NOMO-1 treated with dmso at 0.1 percent for 144 hours (cell line): ENCODE measurements around the gene CRP.
"Not testable (repeated sequence)": the region's sequence is repeated elsewhere in the genome, so short reads cannot be mapped to it uniquely, and the experiment has no call there.

Source experiments
- DNase-seq: peaks from one replicate; lab custom pipeline; 2025; ENCODE audit not compliant: unreplicated experiment; lab: John Stamatoyannopoulos, UW

Gene CRP

GRCh38 chr1:159700312-159700711, 14.1 kb downstream of the CRP start:
- DNase-seq, result no peak

DNA sequence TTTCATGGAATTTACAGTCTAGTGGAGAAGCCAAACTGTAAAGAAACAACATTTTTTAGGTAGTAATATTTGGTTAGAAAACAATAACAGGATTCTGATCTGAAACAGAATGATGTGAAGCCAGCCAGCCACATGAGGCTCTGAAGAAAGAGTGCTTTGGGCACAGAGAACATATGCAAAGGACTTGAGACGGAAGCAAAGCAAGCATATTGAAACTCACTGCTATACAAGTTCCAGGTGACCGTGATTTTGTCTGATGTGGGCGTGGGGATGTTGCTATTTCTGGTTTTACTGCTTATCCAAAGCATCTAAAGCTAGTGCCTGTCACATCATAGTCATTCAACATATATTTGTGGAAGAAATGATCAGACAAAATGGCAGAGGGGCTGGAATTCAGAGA, 14.7 kb downstream of the CRP start:
- DNase-seq, result no peak

DNA sequence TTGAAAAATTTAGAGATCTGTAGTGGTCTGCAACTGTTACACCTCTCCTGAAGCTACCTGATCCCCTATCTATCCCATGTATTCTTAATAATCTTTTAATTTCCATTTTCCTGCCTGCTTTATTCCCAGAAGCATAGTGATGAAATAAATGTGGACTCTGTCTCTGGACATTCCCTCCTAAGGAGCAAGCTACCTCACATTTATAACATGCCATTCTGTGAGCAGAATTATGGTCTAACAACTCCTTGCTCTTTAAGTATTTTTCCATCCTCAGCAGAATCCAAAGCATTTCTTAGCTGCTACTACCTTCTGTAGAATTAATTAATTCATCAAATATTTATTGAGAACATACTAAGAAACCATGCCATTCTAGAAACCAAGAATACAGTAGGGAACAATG, 15.1 kb downstream of the CRP start:
- no peak for DNase-seq

- no peak for DNase-seq
These were observed 26.9 kb downstream of the CRP start for GRCh38 chr1:159687511-159687910.

GRCh38 chr1:159686599-159687299, 27.6 kb downstream of the CRP start:
- no peak for DNase-seq

- DNase-seq, result no peak
These were observed 35.5 kb downstream of the CRP start for GRCh38 chr1:159678939-159679338.

GRCh38 chr1:159675046-159675445, 39.3 kb downstream of the CRP start:
- DNase-seq, result no peak

DNA sequence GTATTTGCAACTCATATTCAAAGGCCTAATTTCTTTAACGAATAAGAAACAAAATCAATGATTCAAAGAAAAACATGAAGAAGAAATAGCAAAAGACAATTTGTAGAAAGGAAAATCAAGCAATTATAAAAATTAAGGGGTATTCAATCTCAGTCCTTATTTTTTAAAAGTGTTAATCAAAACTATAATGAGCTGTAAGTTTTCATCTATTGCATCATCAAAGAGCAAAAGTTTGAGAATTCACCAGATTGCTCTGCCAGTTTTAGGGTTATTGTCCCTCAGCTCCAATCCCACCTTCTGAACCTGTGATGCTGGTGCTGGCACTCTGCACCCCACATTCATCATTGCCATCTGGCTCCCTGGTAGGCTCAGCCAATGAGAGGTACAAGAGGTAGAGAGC, 42.0 kb downstream of the CRP start:
- not testable (repeated sequence) for DNase-seq

DNA sequence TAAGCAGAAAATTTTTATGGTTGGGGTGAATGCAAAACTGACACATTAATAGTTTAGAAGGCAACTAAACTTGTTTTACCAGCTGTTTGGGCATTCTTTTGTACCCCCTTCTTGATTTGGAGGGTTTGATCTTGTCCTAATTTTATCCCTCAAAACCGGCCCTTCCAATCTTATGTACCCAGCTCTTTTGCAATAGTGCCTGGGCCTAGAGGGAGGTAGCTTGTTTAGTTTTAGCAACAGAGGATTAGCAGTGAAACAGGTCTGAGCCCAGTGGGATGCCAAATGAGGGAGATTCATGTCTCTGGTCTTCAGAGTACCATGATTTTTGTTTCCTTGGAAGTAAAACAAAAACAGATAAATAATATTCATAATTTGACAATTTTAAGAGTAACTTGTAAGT, 45.1 kb downstream of the CRP start:
- DNase-seq, result no peak

DNA sequence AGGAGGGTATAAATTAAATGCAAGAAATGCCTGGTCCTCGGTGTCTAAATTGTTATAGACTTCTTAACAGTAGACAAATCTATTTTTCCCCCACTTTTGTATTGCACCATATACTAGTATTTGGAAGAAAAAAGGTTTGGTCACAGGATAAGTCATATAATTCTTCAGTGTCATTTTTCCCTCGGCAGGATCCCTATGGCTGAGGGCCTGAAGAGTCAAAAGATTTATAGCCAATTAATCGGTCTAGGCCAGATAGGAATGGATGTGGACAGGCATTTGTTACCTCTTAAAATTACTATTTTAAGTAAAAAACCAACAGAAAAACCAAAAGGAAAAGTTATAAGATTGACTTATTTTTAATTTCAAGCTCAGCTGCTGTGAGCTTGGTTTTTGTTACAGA, 45.6 kb downstream of the CRP start:
- DNase-seq, result no peak

- no peak for DNase-seq
These were observed 50.1 kb downstream of the CRP start for GRCh38 chr1:159664247-159664646.

- no peak for DNase-seq
These were observed 50.8 kb downstream of the CRP start for GRCh38 chr1:159663552-159663951.
